ENCODE results near the gene ARHGAP19. TPM values are rescaled to one million over a fixed set of nuclear protein-coding genes. Genes with fewer than 3 reads are reported as not detected.

Gene ARHGAP19
- total RNA-seq, 4 donors from 2014 or later: 5.7 to 10.4 (median 9.2) TPM

- no peak for TF ChIP-seq CTCF (IDR thresholded peaks at IDR 0.05; ENCODE audit: low read depth)
Measured at GRCh38 chr10:97321032-97321803, 28.8 kb upstream of the ARHGAP19 start.

DNA sequence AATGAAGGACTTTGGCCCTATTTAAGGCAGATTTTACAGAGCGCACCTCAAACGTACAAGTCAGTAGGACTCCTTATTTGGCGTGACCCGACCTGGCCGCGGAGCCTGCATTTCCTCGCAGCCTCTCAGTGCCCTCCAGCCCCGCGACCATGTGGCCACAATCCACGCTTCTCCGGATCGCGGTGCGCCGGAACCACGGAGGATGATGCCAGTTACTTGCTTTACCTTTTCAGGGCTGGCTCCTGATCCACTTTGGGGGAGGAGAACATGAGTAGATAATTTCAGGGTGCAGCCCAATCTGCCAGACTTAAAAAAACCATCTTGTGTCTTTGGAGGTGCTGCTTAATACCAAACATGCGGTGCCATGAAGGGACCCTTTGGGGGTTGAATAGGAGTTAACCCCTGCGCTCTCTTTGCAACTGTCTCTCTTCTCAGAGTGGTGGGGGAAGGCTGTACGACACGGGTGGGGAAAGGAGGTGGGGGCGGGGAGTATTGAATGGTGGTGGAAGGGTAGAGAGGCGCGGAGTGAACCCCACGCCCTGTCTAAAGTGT is 28.1 kb upstream of the ARHGAP19 start:
- TF ChIP-seq CTCF (IDR thresholded peaks at IDR 0.05; ENCODE audit: low read depth): no peak

DNA sequence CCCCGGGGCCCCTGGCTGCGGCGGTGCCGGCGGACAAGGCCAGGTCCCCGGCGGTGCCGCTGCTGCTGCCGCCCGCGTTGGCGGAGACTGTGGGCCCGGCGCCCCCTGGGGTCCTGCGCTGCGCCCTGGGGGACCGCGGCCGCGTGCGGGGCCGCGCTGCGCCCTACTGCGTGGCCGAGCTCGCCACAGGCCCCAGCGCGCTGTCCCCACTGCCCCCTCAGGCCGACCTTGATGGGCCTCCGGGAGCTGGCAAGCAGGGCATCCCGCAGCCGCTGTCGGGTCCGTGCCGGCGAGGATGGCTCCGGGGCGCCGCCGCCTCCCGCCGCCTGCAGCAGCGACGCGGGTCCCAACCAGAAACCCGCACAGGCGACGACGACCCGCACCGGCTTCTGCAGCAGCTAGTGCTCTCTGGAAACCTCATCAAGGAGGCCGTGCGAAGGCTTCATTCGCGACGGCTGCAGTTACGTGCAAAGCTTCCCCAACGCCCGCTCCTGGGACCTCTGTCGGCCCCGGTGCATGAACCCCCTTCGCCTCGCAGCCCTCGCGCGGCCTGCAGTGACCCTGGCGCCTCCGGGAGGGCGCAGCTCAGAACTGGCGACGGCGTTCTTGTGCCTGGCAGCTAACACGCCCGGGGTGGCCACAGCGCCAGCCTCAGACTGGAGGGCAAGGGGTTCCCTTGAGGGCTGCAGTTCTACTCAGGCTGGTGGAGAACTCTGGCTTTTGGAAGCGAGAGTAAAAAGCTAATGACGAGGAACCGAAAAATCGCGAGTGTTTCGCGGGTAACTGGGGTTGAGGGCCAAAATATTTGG is 27.4 kb upstream of the ARHGAP19 start:
- TF ChIP-seq CTCF (IDR thresholded peaks at IDR 0.05; ENCODE audit: low read depth): no peak

GRCh38 chr10:97318772-97319651 is 26.6 kb upstream of the ARHGAP19 start, which contains the start of gene FRAT1:
Gene FRAT1 (plus strand): TSS chr10:97319271. CDS start chr10:97319454, 183 bp downstream.
- TF ChIP-seq CTCF (IDR thresholded peaks at IDR 0.05; ENCODE audit: low read depth): no peak

GRCh38 chr10:97314671-97315070 is 22.2 kb upstream of the ARHGAP19 start:
- no peak for TF ChIP-seq CTCF (IDR thresholded peaks at IDR 0.05; ENCODE audit: low read depth)

DNA sequence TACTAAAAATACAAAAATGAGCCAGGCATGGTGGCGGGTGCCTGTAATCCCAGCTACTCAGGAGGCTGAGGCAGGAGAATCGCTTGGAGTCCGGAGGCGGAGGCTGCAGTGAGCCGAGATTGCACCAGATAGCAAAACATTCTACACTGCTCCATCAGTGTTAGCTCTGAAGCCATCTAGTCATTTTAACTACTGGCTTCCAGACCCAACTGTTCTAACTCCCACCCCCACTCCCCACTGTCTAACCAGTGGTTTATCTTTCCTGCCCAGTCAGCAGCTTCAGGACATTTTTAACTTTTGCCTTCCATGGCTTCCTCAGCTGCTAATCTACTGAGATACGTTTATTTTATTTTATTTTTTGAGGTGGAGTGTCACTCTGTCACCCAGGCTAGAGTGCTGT is 20.5 kb upstream of the ARHGAP19 start:
- TF ChIP-seq CTCF (IDR thresholded peaks at IDR 0.05; ENCODE audit: low read depth): no peak

Measured in subcutaneous adipose tissue (tissue), 4 donors.